GM23248 (cell line): ENCODE data around the gene DNAJB4. TPM values are rescaled to one million over a fixed set of nuclear protein-coding genes. Genes with fewer than 3 reads are reported as not detected.

Experiments used
- DNase-seq: peaks from one replicate; pipeline ENCODE4 v3.0.0-alpha.2; 2015
- H2AFZ ChIP-seq: fragments of 200-600 bp; sonication (generic); 2 replicates; pipeline ENCODE4 v1.6.1; 2016; ENCODE audit warnings: antibody characterized with exemption
- H3F3A ChIP-seq: fragments of 200-600 bp; sonication (generic); 2 replicates; pipeline ENCODE4 v1.6.1; 2016; ENCODE audit warnings: mild to moderate bottlenecking, antibody characterized with exemption, mixed run types; ENCODE audit not compliant: insufficient read depth
- H3K27ac ChIP-seq: fragments of 200-600 bp; sonication (generic); 2 replicates; pipeline ENCODE4 v1.5.1; 2016; ENCODE audit warnings: mild to moderate bottlenecking
- H3K27me3 ChIP-seq: fragments of 200-600 bp; sonication (generic); replicated peaks from 2 replicates; pipeline ENCODE4 v1.6.1; 2016; ENCODE audit warnings: mild to moderate bottlenecking; ENCODE audit not compliant: insufficient read depth
- H3K36me3 ChIP-seq: fragments of 200-600 bp; sonication (generic); 2 replicates; pipeline ENCODE4 v1.6.1; 2016; ENCODE audit warnings: low read depth, mild to moderate bottlenecking
- H3K4me1 ChIP-seq: fragments of 200-600 bp; sonication (generic); 2 replicates; pipeline ENCODE4 v1.6.1; 2016; ENCODE audit warnings: mild to moderate bottlenecking; ENCODE audit not compliant: insufficient read depth
- H3K4me2 ChIP-seq: fragments of 200-600 bp; sonication (generic); one replicate; pipeline ENCODE4 v1.6.1; 2016; ENCODE audit warnings: mild to moderate bottlenecking; ENCODE audit not compliant: unreplicated experiment
- H3K4me3 ChIP-seq: fragments of 200-600 bp; sonication (generic); 2 replicates; pipeline ENCODE4 v1.5.1; 2016; ENCODE audit warnings: mild to moderate bottlenecking
- H3K79me2 ChIP-seq: fragments of 200-600 bp; sonication (generic); 2 replicates; pipeline ENCODE4 v1.6.1; 2016; ENCODE audit warnings: mild to moderate bottlenecking; ENCODE audit not compliant: insufficient read depth
- H3K9ac ChIP-seq: fragments of 200-600 bp; sonication (generic); 2 replicates; pipeline ENCODE4 v1.6.1; 2016; ENCODE audit warnings: mild to moderate bottlenecking
- H3K9me2 ChIP-seq: fragments of 200-600 bp; sonication (generic); 2 replicates; pipeline ENCODE4 v1.6.1; 2016; ENCODE audit warnings: mixed run types, mild to moderate bottlenecking, moderate library complexity; ENCODE audit not compliant: insufficient read depth
- H3K9me3 ChIP-seq: fragments of 200-600 bp; sonication (generic); one replicate; pipeline ENCODE4 v1.6.1; 2017; ENCODE audit warnings: low read depth
- H4K20me1 ChIP-seq: fragments of 200-600 bp; sonication (generic); 2 replicates; pipeline ENCODE4 v1.6.0; 2016; ENCODE audit not compliant: insufficient read depth
- EZH2 ChIP-seq: fragments of 200-600 bp; sonication (generic); IDR thresholded peaks from 2 replicates; pipeline ENCODE4 v1.6.1; 2018; ENCODE audit warnings: antibody characterized with exemption, mild to moderate bottlenecking; ENCODE audit not compliant: insufficient read depth, poor library complexity, severe bottlenecking
- EZH2phosphoT487 ChIP-seq: fragments of 200-600 bp; sonication (generic); IDR thresholded peaks from 2 replicates; pipeline ENCODE4 v1.6.1; 2018; ENCODE audit warnings: antibody characterized with exemption, moderate library complexity, mild to moderate bottlenecking, low read depth; ENCODE audit not compliant: insufficient read depth
- WGBS, 2 experiments: methylation state at CpG; one replicate each; pipeline ENCODE4 v1.1.6; 2015 to 2017; ENCODE audit warnings: low lambda C conversion rate in 2 of 2, low coverage in 1 of 2; ENCODE audit errors: missing lambda C conversion rate in 2 of 2; 5-methylcytosine and 5-hydroxymethylcytosine counted together
- in situ Hi-C: fragments of 300-500 bp; cut with MboI; formaldehyde crosslinking; loops from 2 replicates; pipeline ENCODE4 v1.15.0; 2020
- polyA plus RNA-seq: library from polyadenylated mRNA; unstranded; fragments of >200 nt; fragmentation: Nextera tagmentation; extraction: Ambion mirVana; gene quantifications from 2 replicates; pipeline ENCODE4 v1.2.1, GENCODE V29; 2016
- total RNA-seq: library from RNA; depleted of rRNA; stranded (reverse); fragments of >200 nt; shearing (Covaris generic); gene quantifications from 2 replicates; pipeline ENCODE4 v1.2.3, GENCODE V29; 2014

DNAJB4 gene
- total and polyA plus RNA-seq, 2 experiments from 2014 or later, result 125 to 147 TPM

- H3K9me3 ChIP-seq, result no peaks in the 10 kb centered on the region
- H3K79me2 ChIP-seq, result peaks cover 100% of the 10 kb centered on the region
- no peak overlapping the region for H2AFZ ChIP-seq
- no peaks in the 10 kb centered on the region for H3K27me3 ChIP-seq
- no peak for TF ChIP-seq EZH2
- no peak for TF ChIP-seq EZH2phosphoT487
- no peak overlapping the region for H3K9ac ChIP-seq
- peaks cover 48% of the 10 kb centered on the region for H3K36me3 ChIP-seq
- peaks cover 27% of the 10 kb centered on the region; the same call in 1 of the 2 replicates for H4K20me1 ChIP-seq
- no peak overlapping the region for H3K27ac ChIP-seq
- no peak overlapping the region for H3K4me2 ChIP-seq
- peaks cover 27% of the 10 kb centered on the region for H3F3A ChIP-seq
- H3K4me3 ChIP-seq, result no peak overlapping the region
- peaks cover 26% of the 10 kb centered on the region for H3K4me1 ChIP-seq
- in situ Hi-C loops, result loop anchor here (10.0 kb wide), 1 partner anchor 143 kb away; no protein-coding TSS in a partner anchor
- H3K9me2 ChIP-seq, result no peaks in the 10 kb centered on the region
- no peak for DNase-seq
- WGBS, 2 experiments, result 97 to 98% methylated on average over 3 of the region's 3 CpGs
Measured at GRCh38 chr1:77972080-77972479, 32.7 kb upstream of the DNAJB4 start.

- Histone ChIP-seq H3K36me3 (peaks cover 19% of the 10 kb centered on the region), H3K9me3 (no peaks in the 10 kb centered on the region), H3F3A (peaks cover 42% of the 10 kb centered on the region), H3K79me2 (peaks cover 95% of the 10 kb centered on the region), H3K27me3 (no peaks in the 10 kb centered on the region), H3K4me3 (peak overlapping the region; percentile 96), H3K4me2 (peak overlapping the region; percentile 91), H3K9ac (peak overlapping the region; percentile 99), H3K27ac (peak overlapping the region; percentile 98), H2AFZ (no peak overlapping the region), H3K9me2 (no peaks in the 10 kb centered on the region), H3K4me1 (peaks cover 27% of the 10 kb centered on the region), H4K20me1 (peaks cover 23% of the 10 kb centered on the region; the same call in 1 of the 2 replicates)
- TF ChIP-seq EZH2phosphoT487 (no peak), EZH2 (no peak)
- 19 to 24% methylated on average over 4 of the region's 4 CpGs for WGBS, 2 experiments
- DNase-seq, result peak; percentile 72
- in situ Hi-C loops, result loop anchor here (10.0 kb wide), 1 partner anchor 139 kb away; no protein-coding TSS in a partner anchor
Measured at GRCh38 chr1:77975386-77975785, 29.4 kb upstream of the DNAJB4 start.

GRCh38 chr1:77975907-77976306 is 28.8 kb upstream of the DNAJB4 start:
- Histone ChIP-seq H3K4me3 (peak overlapping the region; percentile 96), H3K27me3 (no peaks in the 10 kb centered on the region), H3K4me2 (peak overlapping the region; percentile 91), H3K9ac (peak overlapping the region; percentile 99), H2AFZ (no peak overlapping the region), H3F3A (peaks cover 42% of the 10 kb centered on the region), H3K27ac (peak overlapping the region; percentile 98), H3K4me1 (peaks cover 31% of the 10 kb centered on the region), H3K79me2 (peaks cover 95% of the 10 kb centered on the region), H3K9me2 (no peaks in the 10 kb centered on the region), H3K36me3 (peaks cover 14% of the 10 kb centered on the region), H4K20me1 (peaks cover 22% of the 10 kb centered on the region; the same call in 1 of the 2 replicates), H3K9me3 (no peaks in the 10 kb centered on the region)
- TF ChIP-seq EZH2, result no peak
- no peak for TF ChIP-seq EZH2phosphoT487
- WGBS, 2 experiments, result 32 to 42% methylated on average over 2 of the region's 2 CpGs
- in situ Hi-C loops, result loop anchor here (10.0 kb wide), 1 partner anchor 139 kb away; no protein-coding TSS in a partner anchor
- DNase-seq, result peak; percentile 19

- no peak overlapping the region for H2AFZ ChIP-seq
- TF ChIP-seq EZH2phosphoT487 (no peak), EZH2 (no peak)
- H3K4me1 ChIP-seq, result peaks cover 37% of the 10 kb centered on the region
- H3F3A ChIP-seq, result peaks cover 42% of the 10 kb centered on the region
- H3K27me3 ChIP-seq, result no peaks in the 10 kb centered on the region
- H4K20me1 ChIP-seq, result peaks cover 22% of the 10 kb centered on the region; the same call in 1 of the 2 replicates
- peaks cover 95% of the 10 kb centered on the region for H3K79me2 ChIP-seq
- peak overlapping the region; percentile 98 for H3K27ac ChIP-seq
- H3K4me2 ChIP-seq, result peak overlapping the region; percentile 91
- H3K36me3 ChIP-seq, result peaks cover 13% of the 10 kb centered on the region
- in situ Hi-C loops, result loop anchor here (10.0 kb wide), 1 partner anchor 138 kb away; no protein-coding TSS in a partner anchor
- no peaks in the 10 kb centered on the region for H3K9me2 ChIP-seq
- peak overlapping the region; percentile 99 for H3K9ac ChIP-seq
- WGBS, 2 experiments, result 84 to 85% methylated on average over 13 of the region's 13 CpGs
- H3K9me3 ChIP-seq, result no peaks in the 10 kb centered on the region
- no peak for DNase-seq
- peak overlapping the region; percentile 96 for H3K4me3 ChIP-seq
Measured at GRCh38 chr1:77976433-77977076, 28.2 kb upstream of the DNAJB4 start.
